Peyer's patch (tissue), 4 donors: ENCODE results near the gene A2M. TPM values are rescaled to one million over a fixed set of nuclear protein-coding genes. Genes with fewer than 3 reads are reported as not detected.
A peak's percentile ranks its signal among the peaks of the same experiment; 100 is the strongest.

Source experiments
- DNase-seq, 3 donors: peaks; one replicate each; pipeline ENCODE4 v3.0.0-alpha.2; 2017 to 2019
- H3K27ac ChIP-seq, 4 donors: fragments of 200-600 bp; sonication (generic); one replicate each; pipeline ENCODE4 v1.5.1; 2016 to 2019
- H3K27me3 ChIP-seq, 2 donors: fragments of 200-600 bp; sonication (generic); one replicate each; pipeline ENCODE4 v1.5.1; 2019
- H3K36me3 ChIP-seq, 3 donors: fragments of 200-600 bp; sonication (generic); one replicate each; pipeline ENCODE4 v1.5.1; 2016 to 2019
- H3K4me1 ChIP-seq, 4 donors: fragments of 200-600 bp; sonication (generic); one replicate each; pipeline ENCODE4 v1.5.1; 2016 to 2019
- H3K4me3 ChIP-seq, 4 donors: fragments of 200-600 bp; sonication (generic); 1 replicate in 3 of 4; 2 replicates in 1 of 4; pipeline ENCODE4 v1.5.1; 2016 to 2019; ENCODE audit warnings: mild to moderate bottlenecking in 1 of 4
- H3K9me3 ChIP-seq, 4 donors: fragments of 200-600 bp; sonication (generic); one replicate each; pipeline ENCODE4 v1.5.1; 2016 to 2019; ENCODE audit warnings: mild to moderate bottlenecking in 1 of 4
- POLR2A ChIP-seq, 2 donors: fragments of 450-650 bp; IDR thresholded peaks; one replicate each; pipeline ENCODE4 v1.5.1; 2017; ENCODE audit warnings: antibody characterized with exemption in 2 of 2, mild to moderate bottlenecking in 2 of 2, moderate library complexity in 2 of 2
- total RNA-seq, 4 donors: library from RNA; depleted of rRNA; stranded (reverse); fragments of >200 nt; gene quantifications; one replicate each; pipeline ENCODE4 v1.1.0, GENCODE V29; 2016
- TF ChIP-seq, protein P1 (sequence below), 6 experiments: fragments of 450-650 bp in 4 of 6; fragments of 200-600 bp in 2 of 6; sonication (generic) in 1 of 6; IDR thresholded peaks; one replicate each; pipeline ENCODE4 v1.5.1; 2017 to 2019; ENCODE audit warnings: antibody characterized with exemption in 6 of 6, mild to moderate bottlenecking in 3 of 6, moderate library complexity in 1 of 6

The A2M gene
- total RNA-seq, 4 donors from 2014 or later, result 39.8 to 201 (median 88.8) TPM

DNA sequence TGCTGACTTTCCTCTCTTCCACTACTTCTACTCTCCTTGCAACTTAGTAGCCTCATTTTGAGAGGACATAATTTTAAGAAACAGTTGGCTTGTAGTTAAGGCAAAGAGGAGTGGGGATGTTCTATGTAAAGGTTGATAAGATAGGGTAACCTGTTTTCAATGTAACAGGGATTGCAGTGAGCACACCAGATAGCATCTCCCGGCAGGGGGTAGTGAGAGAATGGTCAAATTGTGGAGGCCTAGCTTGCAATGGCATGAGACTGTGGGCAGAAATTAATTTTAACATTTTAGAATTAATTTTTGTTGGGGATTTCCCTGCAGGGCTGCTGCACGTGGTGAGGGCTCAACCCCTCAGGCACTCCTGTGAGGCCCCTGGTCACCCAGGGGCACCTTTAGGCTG, 84.9 kb downstream of the A2M start:
- no peaks in the 10 kb centered on the region for H3K36me3 ChIP-seq
- no peak overlapping the region for H3K4me3 ChIP-seq
- no peaks in the 10 kb centered on the region for H3K4me1 ChIP-seq
- TF ChIP-seq, protein P1, sequence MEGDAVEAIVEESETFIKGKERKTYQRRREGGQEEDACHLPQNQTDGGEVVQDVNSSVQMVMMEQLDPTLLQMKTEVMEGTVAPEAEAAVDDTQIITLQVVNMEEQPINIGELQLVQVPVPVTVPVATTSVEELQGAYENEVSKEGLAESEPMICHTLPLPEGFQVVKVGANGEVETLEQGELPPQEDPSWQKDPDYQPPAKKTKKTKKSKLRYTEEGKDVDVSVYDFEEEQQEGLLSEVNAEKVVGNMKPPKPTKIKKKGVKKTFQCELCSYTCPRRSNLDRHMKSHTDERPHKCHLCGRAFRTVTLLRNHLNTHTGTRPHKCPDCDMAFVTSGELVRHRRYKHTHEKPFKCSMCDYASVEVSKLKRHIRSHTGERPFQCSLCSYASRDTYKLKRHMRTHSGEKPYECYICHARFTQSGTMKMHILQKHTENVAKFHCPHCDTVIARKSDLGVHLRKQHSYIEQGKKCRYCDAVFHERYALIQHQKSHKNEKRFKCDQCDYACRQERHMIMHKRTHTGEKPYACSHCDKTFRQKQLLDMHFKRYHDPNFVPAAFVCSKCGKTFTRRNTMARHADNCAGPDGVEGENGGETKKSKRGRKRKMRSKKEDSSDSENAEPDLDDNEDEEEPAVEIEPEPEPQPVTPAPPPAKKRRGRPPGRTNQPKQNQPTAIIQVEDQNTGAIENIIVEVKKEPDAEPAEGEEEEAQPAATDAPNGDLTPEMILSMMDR (IDR thresholded peaks at IDR 0.05), result no peak
- TF ChIP-seq POLR2A (IDR thresholded peaks at IDR 0.05), result no peak
- DNase-seq, result no peak
- H3K9me3 ChIP-seq, result no peaks in the 10 kb centered on the region
- H3K27ac ChIP-seq, result no peak overlapping the region
- no peaks in the 10 kb centered on the region for H3K27me3 ChIP-seq

DNA sequence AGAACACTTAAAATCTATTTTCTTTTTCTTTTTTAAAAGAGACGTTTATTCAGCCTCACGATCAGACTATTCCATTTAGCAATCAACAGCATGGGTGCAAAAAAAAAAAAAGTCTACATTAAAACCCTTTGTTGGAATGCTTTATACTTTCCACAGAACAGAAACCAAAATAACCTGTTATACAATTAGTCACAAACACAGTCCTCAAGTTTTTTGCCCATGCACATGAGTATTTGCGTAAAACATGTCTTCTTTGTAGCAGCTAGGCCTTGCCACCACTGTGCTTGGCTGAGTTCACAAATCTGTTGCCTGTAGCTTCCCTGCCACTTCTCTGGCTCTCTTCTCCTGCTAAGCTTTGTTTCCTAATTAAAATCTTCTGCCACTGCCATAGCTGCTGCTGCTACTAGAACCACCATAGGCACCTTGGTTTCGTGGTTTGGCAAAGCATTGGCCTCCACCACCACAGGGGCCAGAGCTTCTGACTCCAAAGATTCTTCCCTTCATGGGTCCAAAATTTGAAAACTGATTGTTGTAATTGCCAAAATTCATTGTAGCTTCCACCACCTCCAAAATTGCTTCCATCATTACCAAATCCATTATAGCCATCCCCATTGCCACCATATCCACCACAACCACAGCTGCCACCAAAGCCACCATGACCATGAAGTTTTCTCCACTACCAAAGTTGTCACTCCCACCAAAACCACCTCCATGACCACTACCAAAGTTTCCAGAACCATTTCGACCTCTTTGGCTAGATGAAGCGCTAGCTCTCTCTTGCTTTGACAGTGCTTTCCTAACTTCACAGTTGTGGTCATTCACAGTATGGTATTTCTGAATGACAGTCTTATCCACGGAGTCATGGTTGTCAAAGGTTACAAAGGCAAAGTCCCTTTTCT, 88.3 kb downstream of the A2M start:
- no peaks in the 10 kb centered on the region for H3K27me3 ChIP-seq
- TF ChIP-seq, protein P1 (IDR thresholded peaks at IDR 0.05), result no peak
- no peak for TF ChIP-seq POLR2A (IDR thresholded peaks at IDR 0.05)
- DNase-seq, result no peak
- H3K27ac ChIP-seq, result peak overlapping the region in 1 of 4 donors; percentile 1
- H3K36me3 ChIP-seq, result no peaks in the 10 kb centered on the region
- H3K4me1 ChIP-seq, result no peaks in the 10 kb centered on the region
- H3K9me3 ChIP-seq, result no peaks in the 10 kb centered on the region
- H3K4me3 ChIP-seq, result no peak overlapping the region

DNA sequence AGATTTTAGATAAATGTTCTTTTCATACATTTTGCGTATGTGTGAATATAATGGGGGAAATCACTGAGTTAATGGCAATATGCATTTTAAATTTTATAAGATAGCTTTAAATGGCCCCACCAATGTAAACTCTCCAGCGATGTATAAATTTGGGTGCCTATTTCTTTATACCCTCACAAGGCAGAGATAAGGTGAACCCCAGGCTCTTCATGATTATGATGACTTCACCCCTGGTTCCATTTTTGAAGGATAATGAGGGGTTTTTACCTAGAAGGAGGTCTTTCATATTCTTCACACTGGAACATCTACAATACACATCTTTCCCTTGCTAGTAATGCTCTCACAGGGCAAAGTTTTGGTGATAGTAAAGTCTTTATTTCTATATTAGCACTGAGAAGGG, 91.2 kb downstream of the A2M start:
- H3K4me1 ChIP-seq, result no peaks in the 10 kb centered on the region
- TF ChIP-seq POLR2A (IDR thresholded peaks at IDR 0.05), result no peak
- no peaks in the 10 kb centered on the region for H3K27me3 ChIP-seq
- H3K27ac ChIP-seq, result peak overlapping the region; percentile 41 to 47 (median 44)
- no peaks in the 10 kb centered on the region for H3K9me3 ChIP-seq
- no peak for DNase-seq
- H3K4me3 ChIP-seq, result no peak overlapping the region
- no peaks in the 10 kb centered on the region for H3K36me3 ChIP-seq

GRCh38 chr12:9022592-9022991, 93.1 kb downstream of the A2M start:
- H3K36me3 ChIP-seq, result no peaks in the 10 kb centered on the region
- H3K4me3 ChIP-seq, result no peak overlapping the region
- TF ChIP-seq, protein P1 (IDR thresholded peaks at IDR 0.05), result no peak
- TF ChIP-seq POLR2A (IDR thresholded peaks at IDR 0.05), result no peak
- no peak overlapping the region for H3K27ac ChIP-seq
- no peaks in the 10 kb centered on the region for H3K4me1 ChIP-seq
- no peak for DNase-seq
- no peaks in the 10 kb centered on the region for H3K9me3 ChIP-seq
- H3K27me3 ChIP-seq, result no peaks in the 10 kb centered on the region

Other genes starting within 250 kb of the A2M start
- 10 to 100 TPM; 11.2 to 52.8 (median 31.0) TPM for gene PHC1, start 201.4 kb downstream of the A2M start, total RNA-seq
- gene M6PR, start 166.3 kb downstream of the A2M start, total RNA-seq, result 10 to 100 TPM; 52.0 to 73.7 (median 59.1) TPM
- gene KLRG1, start 126.4 kb downstream of the A2M start, total RNA-seq, result 10 to 100 TPM in 1 of 4 donors, 1 to 10 TPM in 2, not detected in 1; 1.0 to 29.7 (median 1.6) TPM
- not detected for gene PZP, start 92.5 kb upstream of the A2M start, total RNA-seq